NCI-H1092 treated with DMSO at 0.1 percent for 48 hours (cell line): ENCODE results near the gene DNAJB6.

Source experiments
- DNase-seq: peaks from one replicate; lab custom pipeline; 2025; lab: John Stamatoyannopoulos, UW

Gene DNAJB6

DNA sequence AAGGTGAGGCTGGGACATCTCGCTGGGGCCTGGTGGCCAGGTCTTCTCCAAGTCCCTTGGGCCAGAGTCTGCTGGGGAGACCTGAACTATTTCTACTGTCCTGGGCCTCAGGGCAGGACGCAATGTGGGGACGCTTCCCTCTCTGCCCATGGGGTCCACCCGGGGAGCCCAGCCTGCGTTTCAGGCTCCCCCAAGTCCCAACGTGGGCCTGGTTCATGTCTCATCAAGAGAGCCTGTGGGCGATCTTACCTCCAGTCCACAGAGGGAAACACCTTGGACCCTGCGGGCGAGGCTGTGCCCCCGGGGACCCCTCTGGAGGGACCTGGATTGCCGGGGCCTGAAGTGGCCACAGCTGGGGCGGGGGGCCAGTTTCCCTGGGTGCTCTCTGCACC is 91.7 kb downstream of the DNAJB6 start:
- DNase-seq, result no peak

DNA sequence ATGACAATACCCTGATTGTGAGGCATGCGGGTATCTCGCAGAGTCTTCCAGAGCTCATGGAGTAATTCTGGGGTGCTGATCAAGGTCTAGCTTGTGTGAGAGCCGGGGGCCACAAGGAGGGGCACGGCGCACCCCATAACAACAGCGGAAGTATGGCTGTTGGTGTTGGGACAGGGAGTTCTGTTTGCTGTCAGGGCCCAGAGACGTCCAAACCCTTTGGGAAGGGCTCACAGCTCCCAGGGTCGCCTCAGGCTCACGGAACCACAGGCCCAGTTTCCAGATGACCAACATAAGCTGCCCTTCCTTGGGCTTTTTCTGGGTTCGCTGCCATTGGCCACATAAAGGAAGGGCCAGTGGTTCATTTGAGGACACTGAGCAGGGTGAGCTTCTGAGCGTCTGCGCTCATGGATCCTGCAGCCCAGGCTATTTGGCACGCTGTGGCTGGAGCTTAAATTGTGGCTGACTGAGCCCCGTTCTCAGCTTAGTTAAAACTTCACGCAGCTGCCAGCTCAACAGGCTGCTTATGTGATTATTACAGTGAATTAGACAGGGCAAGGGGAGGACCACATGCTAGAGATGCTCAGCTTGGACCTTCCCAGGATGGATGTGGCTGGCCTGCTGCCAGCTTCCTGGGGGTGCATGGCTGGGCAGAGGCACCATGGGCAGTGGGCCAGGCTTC is 92.3 kb downstream of the DNAJB6 start:
- no peak for DNase-seq

GRCh38 chr7:157429680-157430224 is 92.9 kb downstream of the DNAJB6 start:
- no peak for DNase-seq

DNA sequence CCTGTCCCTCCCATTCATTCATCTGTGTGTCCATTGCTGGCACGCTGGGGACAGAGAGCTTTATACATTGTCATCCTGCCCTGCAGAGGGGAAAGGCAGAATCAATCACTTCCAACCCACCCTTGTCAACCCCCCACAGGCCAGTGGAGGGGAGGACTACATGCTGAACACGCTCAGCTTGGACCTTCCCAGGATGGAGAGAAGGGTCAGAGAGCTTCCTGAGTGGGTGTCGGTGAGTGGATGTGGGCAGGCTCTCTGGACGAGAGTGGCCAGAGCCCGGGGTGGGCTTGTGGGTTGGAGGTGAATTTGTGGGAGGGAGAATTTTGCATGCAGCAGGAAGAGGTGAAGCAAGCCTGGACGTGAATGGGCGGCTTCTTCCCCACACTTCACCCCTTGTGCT is 93.9 kb downstream of the DNAJB6 start:
- DNase-seq, result no peak

GRCh38 chr7:157431173-157431950 is 94.6 kb downstream of the DNAJB6 start:
- DNase-seq, result no peak

DNA sequence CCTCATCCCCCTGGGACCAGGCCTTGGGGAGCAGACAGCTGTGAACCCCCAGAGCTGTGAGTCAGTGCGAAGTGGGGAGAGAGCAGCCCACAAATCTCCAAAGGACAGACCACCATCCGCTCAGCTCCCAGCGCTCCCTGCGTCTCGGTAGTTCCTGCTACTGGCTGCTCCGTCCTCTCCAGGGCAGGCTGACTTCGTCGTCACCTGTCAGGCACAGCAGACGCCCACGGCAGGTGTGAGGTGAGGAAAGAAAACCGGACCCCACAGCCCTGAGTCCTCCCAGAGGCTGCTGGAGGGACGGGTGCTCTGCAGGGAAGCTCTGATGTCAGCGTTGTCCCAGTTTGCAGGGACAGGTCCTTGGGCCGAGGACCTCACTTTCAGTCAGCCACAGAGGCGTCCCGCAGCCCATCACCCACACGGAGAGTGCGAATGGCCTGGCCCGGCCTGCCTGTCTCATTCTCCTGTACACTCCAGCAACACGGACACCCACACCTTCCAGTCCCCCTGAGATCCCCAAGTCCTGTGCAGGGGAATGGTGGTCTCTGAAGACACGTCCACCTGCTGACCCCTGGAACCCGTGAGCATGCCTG is 95.2 kb downstream of the DNAJB6 start:
- DNase-seq, result no peak

DNA sequence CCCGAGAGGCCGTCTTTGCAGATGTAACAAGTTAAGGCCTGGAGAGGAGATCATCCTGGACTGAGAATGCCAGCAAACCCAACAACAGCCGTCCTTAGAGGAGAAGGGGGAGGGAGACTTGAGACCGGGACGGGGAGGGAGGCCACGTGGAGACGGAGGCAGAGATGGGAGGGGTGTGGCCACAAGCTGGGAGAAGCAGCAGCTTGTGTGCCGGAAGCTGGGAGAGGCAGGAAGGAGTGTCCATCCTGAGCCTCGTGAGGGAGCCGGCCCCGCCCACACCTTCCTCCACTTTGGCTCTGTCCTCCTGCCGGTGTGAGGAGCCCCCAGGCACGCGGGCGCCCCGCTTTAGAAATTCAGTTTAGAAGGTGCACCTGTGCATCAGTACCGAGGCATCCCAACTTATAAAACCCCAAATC is 95.7 kb downstream of the DNAJB6 start:
- peak; percentile 58 for DNase-seq

DNA sequence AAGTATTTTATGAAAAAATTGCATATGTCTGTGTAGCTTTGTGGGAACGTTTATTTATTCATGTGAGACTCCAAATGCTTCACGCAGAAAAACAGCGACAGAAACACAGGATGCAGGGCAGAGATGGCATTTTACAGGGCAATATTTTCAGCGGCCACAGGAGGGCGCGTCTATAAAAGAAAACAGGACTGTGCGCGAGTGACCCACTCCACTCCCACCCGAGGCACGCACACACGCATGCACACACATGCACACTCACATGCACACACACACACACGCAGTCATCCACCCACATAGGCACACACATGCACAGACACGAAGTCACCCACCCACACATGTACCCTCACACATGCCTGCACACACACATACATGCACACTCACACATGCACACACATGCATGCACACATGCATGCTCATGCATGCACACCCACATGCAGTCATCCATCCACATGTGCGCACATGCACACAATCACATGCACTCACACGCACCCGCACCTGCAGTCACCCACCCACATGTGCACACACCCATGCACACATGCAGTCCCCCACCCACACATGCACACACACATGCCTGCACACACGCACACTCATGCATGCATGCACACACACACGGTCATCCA is 96.3 kb downstream of the DNAJB6 start:
- peak; percentile 58 for DNase-seq

- no peak for DNase-seq
These were observed 96.8 kb downstream of the DNAJB6 start for GRCh38 chr7:157433628-157434027.

- no peak for DNase-seq
These were observed 97.4 kb downstream of the DNAJB6 start for GRCh38 chr7:157434231-157434630.

GRCh38 chr7:157434701-157435100 is 97.9 kb downstream of the DNAJB6 start:
- no peak for DNase-seq

- DNase-seq, result no peak
These were observed 99.3 kb downstream of the DNAJB6 start for GRCh38 chr7:157436076-157436475.

- no peak for DNase-seq
These were observed 100.1 kb downstream of the DNAJB6 start for GRCh38 chr7:157436763-157437480.

- no peak for DNase-seq
These were observed 100.8 kb downstream of the DNAJB6 start for GRCh38 chr7:157437519-157438061.

DNA sequence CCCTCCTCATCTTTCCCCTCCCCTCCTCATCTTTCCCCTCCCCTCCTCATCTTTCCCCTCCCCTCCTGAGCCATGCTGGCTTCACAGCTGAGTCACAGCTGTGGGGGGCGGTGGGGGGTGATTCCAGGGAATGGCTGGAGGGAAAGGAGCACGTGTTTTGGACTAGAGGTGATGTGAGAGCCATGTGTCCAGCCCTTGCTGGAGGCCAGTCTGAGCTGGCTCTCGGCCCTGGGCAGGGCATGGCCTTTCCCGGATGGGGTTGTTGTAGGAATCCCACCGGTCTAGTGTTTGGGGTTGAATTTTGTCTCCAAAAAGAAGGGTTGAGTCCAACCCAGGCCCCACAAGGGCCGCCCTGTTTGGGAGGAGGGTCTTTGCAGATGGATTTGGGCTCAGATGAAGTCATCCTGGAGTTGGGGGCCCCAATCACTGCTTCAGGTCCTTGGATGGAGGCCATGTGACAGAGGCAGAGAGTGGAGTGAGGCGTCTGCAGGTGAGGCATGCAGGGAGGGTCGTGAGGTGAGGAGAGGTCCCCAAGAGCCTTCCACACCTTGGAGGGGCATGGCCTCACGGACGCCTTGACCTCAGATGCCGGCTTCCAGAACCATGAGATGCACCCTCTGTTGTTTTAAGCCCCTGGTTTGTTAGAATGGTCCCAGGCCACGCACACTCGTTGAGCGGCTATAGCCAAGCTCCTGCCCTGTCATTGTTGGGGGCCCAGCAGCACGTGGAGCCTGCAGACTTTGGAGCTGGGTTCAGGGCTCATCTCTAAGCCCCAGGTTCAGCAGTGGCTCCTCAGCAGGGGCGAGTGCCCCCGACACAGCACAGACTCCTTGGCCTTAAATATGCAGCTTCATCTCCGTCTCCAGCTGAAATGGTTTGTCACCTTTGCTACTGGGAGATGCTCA is 101.6 kb downstream of the DNAJB6 start:
- no peak for DNase-seq

GRCh38 chr7:157439149-157439548 is 102.3 kb downstream of the DNAJB6 start:
- DNase-seq, result no peak

GRCh38 chr7:157439761-157440160 is 103.0 kb downstream of the DNAJB6 start:
- no peak for DNase-seq

- DNase-seq, result no peak
These were observed 103.7 kb downstream of the DNAJB6 start for GRCh38 chr7:157440346-157441022.

GRCh38 chr7:157441023-157441399 is 104.2 kb downstream of the DNAJB6 start:
- DNase-seq, result no peak

DNA sequence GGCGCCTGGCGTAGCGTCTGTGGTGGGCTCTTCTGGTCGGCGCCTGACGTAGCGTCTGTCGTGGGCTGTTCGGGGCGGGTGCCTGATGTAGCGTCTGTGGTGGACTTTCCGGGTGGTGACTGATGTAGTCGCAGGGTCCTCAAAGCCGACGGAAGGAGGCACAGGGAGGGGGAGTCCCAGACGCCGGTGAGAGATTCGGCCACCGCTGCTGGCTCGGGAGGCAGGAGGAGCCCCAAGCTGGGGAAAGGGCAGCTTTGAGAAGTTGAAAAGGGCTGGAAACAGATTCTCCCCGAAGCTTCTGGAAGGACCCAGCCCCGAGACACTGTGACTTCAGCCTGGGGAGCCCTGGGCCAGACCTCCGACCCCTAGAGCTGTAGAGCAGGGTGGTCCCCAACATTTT is 105.7 kb downstream of the DNAJB6 start:
- DNase-seq, result no peak
